GM23248 (cell line): ENCODE results near the gene KRTAP12-2.

Experiments
- EZH2 ChIP-seq: fragments of 200-600 bp; sonication (generic); IDR thresholded peaks from 2 replicates; pipeline ENCODE4 v1.6.1; 2018; ENCODE audit warnings: antibody characterized with exemption, mild to moderate bottlenecking; ENCODE audit not compliant: insufficient read depth, poor library complexity, severe bottlenecking
- EZH2phosphoT487 ChIP-seq: fragments of 200-600 bp; sonication (generic); IDR thresholded peaks from 2 replicates; pipeline ENCODE4 v1.6.1; 2018; ENCODE audit warnings: antibody characterized with exemption, moderate library complexity, mild to moderate bottlenecking, low read depth; ENCODE audit not compliant: insufficient read depth

GRCh38 chr21:44714905-44715304 lies 48.2 kb upstream of the KRTAP12-2 start:
- TF ChIP-seq EZH2phosphoT487 (no peak), EZH2 (no peak)
